ENCODE data around the gene NEO1. TPM values are rescaled to one million over a fixed set of nuclear protein-coding genes. Genes with fewer than 3 reads are reported as not detected.

Gene NEO1
- total and polyA plus RNA-seq, 9 of the 15 experiments (the other 6 are each of a cell fraction or from before 2014, with no cell fraction given): 0.08 to 1.7 (median 0.48) TPM

DNA sequence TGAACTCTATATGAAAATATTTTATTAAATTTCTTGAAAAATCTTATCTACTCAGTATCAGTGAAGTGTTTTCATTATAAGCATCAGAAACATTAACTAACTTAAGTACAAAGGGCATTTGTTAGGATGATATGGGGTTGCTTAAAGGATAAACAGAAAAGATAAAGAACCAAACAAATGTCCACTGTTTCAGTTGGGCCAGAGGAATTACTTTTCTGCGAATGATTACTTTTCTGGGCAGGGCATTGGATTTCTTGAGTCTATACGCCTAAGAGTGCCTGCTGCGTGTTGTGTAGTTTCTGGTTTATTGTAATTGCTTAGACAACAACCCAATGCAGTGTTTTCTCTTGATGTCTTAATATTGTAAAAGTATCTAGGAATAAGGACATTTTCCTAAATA is 52.8 kb downstream of the NEO1 start (continued):
- no peak for TF ChIP-seq SP2 (IDR thresholded peaks at IDR 0.05; ENCODE audit: extremely low read depth, low read depth, low read length, poor library complexity, severe bottlenecking)
- no peak for TF ChIP-seq CBX8 (IDR thresholded peaks at IDR 0.05; ENCODE audit: borderline replicate concordance, extremely low read depth, low read depth, low read length, poor library complexity, severe bottlenecking)
- TF ChIP-seq PHF21A (IDR thresholded peaks at IDR 0.05; ENCODE audit: borderline replicate concordance, low read depth): no peak
- no peak for TF ChIP-seq LARP7 (IDR thresholded peaks at IDR 0.05)
- TF ChIP-seq, protein P1, sequence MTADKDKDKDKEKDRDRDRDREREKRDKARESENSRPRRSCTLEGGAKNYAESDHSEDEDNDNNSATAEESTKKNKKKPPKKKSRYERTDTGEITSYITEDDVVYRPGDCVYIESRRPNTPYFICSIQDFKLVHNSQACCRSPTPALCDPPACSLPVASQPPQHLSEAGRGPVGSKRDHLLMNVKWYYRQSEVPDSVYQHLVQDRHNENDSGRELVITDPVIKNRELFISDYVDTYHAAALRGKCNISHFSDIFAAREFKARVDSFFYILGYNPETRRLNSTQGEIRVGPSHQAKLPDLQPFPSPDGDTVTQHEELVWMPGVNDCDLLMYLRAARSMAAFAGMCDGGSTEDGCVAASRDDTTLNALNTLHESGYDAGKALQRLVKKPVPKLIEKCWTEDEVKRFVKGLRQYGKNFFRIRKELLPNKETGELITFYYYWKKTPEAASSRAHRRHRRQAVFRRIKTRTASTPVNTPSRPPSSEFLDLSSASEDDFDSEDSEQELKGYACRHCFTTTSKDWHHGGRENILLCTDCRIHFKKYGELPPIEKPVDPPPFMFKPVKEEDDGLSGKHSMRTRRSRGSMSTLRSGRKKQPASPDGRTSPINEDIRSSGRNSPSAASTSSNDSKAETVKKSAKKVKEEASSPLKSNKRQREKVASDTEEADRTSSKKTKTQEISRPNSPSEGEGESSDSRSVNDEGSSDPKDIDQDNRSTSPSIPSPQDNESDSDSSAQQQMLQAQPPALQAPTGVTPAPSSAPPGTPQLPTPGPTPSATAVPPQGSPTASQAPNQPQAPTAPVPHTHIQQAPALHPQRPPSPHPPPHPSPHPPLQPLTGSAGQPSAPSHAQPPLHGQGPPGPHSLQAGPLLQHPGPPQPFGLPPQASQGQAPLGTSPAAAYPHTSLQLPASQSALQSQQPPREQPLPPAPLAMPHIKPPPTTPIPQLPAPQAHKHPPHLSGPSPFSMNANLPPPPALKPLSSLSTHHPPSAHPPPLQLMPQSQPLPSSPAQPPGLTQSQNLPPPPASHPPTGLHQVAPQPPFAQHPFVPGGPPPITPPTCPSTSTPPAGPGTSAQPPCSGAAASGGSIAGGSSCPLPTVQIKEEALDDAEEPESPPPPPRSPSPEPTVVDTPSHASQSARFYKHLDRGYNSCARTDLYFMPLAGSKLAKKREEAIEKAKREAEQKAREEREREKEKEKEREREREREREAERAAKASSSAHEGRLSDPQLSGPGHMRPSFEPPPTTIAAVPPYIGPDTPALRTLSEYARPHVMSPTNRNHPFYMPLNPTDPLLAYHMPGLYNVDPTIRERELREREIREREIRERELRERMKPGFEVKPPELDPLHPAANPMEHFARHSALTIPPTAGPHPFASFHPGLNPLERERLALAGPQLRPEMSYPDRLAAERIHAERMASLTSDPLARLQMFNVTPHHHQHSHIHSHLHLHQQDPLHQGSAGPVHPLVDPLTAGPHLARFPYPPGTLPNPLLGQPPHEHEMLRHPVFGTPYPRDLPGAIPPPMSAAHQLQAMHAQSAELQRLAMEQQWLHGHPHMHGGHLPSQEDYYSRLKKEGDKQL (CRISPR knock-in tag; IDR thresholded peaks at IDR 0.05; ENCODE audit: borderline replicate concordance): no peak
- TF ChIP-seq, protein P2, sequence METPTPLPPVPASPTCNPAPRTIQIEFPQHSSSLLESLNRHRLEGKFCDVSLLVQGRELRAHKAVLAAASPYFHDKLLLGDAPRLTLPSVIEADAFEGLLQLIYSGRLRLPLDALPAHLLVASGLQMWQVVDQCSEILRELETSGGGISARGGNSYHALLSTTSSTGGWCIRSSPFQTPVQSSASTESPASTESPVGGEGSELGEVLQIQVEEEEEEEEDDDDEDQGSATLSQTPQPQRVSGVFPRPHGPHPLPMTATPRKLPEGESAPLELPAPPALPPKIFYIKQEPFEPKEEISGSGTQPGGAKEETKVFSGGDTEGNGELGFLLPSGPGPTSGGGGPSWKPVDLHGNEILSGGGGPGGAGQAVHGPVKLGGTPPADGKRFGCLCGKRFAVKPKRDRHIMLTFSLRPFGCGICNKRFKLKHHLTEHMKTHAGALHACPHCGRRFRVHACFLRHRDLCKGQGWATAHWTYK (CRISPR knock-in tag; IDR thresholded peaks at IDR 0.05): no peak
- TF ChIP-seq CSDE1 (IDR thresholded peaks at IDR 0.05): no peak
- TF ChIP-seq, protein P3, sequence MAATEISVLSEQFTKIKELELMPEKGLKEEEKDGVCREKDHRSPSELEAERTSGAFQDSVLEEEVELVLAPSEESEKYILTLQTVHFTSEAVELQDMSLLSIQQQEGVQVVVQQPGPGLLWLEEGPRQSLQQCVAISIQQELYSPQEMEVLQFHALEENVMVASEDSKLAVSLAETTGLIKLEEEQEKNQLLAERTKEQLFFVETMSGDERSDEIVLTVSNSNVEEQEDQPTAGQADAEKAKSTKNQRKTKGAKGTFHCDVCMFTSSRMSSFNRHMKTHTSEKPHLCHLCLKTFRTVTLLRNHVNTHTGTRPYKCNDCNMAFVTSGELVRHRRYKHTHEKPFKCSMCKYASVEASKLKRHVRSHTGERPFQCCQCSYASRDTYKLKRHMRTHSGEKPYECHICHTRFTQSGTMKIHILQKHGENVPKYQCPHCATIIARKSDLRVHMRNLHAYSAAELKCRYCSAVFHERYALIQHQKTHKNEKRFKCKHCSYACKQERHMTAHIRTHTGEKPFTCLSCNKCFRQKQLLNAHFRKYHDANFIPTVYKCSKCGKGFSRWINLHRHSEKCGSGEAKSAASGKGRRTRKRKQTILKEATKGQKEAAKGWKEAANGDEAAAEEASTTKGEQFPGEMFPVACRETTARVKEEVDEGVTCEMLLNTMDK (IDR thresholded peaks at IDR 0.05; ENCODE audit: borderline replicate concordance, insufficient read depth, low read depth, low read length, poor library complexity, severe bottlenecking): no peak
- TF ChIP-seq ZNF830 (CRISPR knock-in tag; IDR thresholded peaks at IDR 0.05): no peak
- TF ChIP-seq CREBBP (IDR thresholded peaks at IDR 0.05; ENCODE audit: low read depth, low read length): no peak
- TF ChIP-seq PTTG1 (tag; IDR thresholded peaks at IDR 0.05; ENCODE audit: low read depth): no peak
- no peak for TF ChIP-seq SRSF7 (optimal IDR thresholded peaks at IDR 0.05; ENCODE audit: low read depth, low read length)
- TF ChIP-seq, protein P4, sequence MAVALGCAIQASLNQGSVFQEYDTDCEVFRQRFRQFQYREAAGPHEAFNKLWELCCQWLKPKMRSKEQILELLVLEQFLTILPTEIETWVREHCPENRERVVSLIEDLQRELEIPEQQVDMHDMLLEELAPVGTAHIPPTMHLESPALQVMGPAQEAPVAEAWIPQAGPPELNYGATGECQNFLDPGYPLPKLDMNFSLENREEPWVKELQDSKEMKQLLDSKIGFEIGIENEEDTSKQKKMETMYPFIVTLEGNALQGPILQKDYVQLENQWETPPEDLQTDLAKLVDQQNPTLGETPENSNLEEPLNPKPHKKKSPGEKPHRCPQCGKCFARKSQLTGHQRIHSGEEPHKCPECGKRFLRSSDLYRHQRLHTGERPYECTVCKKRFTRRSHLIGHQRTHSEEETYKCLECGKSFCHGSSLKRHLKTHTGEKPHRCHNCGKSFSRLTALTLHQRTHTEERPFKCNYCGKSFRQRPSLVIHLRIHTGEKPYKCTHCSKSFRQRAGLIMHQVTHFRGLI (CRISPR knock-in tag; IDR thresholded peaks at IDR 0.05): no peak
- TF ChIP-seq, protein P5, sequence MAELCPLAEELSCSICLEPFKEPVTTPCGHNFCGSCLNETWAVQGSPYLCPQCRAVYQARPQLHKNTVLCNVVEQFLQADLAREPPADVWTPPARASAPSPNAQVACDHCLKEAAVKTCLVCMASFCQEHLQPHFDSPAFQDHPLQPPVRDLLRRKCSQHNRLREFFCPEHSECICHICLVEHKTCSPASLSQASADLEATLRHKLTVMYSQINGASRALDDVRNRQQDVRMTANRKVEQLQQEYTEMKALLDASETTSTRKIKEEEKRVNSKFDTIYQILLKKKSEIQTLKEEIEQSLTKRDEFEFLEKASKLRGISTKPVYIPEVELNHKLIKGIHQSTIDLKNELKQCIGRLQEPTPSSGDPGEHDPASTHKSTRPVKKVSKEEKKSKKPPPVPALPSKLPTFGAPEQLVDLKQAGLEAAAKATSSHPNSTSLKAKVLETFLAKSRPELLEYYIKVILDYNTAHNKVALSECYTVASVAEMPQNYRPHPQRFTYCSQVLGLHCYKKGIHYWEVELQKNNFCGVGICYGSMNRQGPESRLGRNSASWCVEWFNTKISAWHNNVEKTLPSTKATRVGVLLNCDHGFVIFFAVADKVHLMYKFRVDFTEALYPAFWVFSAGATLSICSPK (IDR thresholded peaks at IDR 0.05; ENCODE audit: borderline replicate concordance): no peak
